ENCODE data around the gene MELK.
"Not testable (repeated sequence)": the region's sequence is repeated elsewhere in the genome, so short reads cannot be mapped to it uniquely, and the experiment has no call there.

GRCh38 chr9:36568681-36569080 is 4.0 kb upstream of the MELK start:
- TF ChIP-seq CTCF, POLR2A (IDR thresholded peaks at IDR 0.05): not testable (repeated sequence)
